NCI-H146 treated with DMSO at 0.1 percent for 48 hours (cell line): ENCODE results near the gene AATF.
A peak's percentile ranks its signal among the peaks of the same experiment; 100 is the strongest.

ENCODE experiments used
- DNase-seq: peaks from one replicate; lab custom pipeline; 2025; ENCODE audit not compliant: unreplicated experiment; lab: John Stamatoyannopoulos, UW

Gene AATF, protein sequence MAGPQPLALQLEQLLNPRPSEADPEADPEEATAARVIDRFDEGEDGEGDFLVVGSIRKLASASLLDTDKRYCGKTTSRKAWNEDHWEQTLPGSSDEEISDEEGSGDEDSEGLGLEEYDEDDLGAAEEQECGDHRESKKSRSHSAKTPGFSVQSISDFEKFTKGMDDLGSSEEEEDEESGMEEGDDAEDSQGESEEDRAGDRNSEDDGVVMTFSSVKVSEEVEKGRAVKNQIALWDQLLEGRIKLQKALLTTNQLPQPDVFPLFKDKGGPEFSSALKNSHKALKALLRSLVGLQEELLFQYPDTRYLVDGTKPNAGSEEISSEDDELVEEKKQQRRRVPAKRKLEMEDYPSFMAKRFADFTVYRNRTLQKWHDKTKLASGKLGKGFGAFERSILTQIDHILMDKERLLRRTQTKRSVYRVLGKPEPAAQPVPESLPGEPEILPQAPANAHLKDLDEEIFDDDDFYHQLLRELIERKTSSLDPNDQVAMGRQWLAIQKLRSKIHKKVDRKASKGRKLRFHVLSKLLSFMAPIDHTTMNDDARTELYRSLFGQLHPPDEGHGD

DNA sequence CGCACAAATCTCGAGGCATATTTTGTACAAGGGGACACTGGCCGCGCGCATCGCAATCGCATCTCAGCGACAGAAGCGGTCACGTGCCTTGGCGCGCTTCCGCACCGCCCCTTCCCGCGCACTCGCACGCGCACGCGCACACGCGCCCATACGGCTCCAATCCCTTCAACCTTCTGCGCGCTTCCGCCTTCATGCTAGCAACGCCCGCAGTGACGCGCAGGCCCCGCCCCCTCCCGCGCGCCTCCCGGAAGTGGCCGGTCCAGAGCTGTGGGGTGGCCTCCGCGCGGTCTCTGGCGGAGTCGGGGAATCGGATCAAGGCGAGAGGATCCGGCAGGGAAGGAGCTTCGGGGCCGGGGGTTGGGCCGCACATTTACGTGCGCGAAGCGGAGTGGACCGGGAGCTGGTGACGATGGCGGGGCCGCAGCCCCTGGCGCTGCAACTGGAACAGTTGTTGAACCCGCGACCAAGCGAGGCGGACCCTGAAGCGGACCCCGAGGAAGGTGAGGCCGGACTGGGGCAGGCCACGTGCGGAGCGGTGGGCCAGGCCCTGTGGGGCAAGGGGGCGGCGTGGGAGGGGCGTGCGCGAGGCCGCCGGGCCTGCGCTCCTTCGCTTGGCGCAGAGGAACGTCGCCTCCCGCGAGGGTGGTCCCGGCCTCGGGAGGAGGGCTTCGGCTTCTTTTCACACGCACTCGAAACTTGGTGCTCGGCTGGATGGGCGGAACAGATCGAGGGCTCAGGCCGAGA, at the start of gene AATF:
AATF (plus strand) TSS at position 238 of the 744 bp plus-strand sequence; CDS start at position 410, 172 bp downstream.
- peak; percentile 91 for DNase-seq

DNA sequence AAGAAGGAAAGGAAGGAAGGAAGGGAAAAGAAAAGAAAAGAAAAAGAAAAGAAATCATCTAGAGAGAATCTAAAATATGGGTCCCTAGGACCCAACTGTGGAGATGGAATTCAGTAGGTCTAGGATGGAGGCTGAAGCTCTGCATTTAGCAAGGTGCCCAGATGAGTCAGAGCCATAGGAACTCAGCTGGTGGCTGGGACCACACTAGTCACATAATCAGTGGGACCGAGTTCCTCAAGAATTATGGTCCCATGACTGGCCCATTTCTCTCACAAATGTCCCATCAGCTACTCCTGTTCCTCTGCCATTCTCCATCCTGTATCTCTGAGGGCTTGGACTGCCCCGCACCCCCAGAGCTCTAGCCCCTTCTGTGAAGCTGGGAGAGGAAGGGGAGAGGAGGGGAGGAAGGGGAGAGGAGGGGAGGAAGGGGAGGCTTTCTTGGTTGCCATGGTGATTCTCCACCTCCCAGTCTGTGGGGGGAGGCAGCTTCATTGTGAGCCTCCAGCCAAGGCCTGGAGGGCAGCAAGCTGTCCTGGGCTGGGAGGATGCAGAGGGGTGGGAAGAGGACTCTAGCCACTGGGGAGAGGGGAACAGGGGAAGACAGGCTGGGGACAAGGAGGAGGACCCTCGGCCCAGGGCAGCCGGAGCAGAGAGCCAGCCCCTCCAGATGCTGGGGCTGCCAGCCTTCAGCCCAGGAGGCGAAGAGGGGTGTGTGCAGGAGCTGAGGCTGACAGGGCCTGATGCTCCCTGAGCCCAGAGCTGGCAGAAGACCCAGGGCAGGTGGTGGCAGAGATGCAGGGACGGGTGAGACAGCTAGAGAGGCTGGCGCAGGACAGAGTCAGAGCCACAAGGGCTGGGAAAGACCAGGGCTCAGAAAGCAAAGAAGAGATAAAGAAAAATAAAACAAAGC, 49.2 kb upstream of the AATF start:
- DNase-seq = no peak

DNA sequence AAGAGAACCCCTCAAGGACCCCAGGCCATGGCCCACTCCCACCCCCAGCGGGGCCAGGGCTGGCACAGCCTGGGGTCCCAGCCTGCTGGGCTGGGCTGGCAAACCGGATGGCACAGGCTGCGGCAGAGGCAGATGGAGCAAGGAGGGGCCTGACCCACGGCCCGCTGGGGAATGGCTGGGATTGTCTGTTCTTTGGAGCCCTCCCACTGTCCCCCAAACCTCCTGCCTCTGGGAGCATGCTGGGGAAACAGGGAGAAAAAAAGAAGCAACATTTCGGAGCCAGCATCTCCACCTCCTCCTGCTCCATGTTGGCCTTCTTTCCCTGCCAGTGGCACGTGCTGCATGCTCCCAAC, 48.6 kb upstream of the AATF start:
- DNase-seq = no peak

DNA sequence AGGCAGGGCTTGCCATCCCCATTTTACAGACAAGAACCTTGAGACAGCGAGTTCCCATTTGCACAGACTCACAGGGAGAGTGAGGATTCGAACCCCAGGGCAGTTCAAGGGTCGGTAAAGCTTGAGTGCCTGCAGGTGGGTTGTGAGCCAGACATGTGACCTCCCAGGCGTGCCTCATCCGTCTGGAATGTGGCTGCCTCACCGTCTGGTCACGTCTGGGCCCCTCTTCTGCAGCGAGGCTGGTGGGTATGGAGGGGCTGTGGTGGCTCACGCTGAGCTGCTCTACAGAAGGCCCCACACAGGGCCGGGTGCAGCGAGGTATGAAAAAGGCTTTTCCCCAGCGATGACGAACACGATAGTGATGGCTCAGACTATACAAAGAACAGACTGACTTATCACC, 47.2 kb upstream of the AATF start:
- no peak for DNase-seq

DNA sequence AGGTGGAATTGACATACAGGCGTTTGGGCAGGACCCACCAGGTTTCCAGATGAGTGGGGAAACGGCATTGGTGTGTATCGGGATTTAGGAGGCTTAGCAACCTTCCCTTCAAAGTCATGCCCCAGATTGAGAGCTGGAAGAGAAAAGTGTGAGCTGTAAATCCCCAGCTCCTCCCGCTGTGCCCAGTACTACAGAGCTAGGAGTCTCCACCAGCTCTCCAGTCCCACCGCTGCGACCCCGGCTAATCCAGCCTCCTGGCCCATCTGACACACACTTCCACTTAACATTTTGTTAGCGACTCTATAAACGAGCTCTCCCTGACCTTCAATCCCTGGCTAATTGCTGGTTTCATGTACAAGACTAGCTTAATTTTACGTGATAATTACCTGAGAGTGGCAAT, 41.3 kb upstream of the AATF start:
- DNase-seq = no peak

DNA sequence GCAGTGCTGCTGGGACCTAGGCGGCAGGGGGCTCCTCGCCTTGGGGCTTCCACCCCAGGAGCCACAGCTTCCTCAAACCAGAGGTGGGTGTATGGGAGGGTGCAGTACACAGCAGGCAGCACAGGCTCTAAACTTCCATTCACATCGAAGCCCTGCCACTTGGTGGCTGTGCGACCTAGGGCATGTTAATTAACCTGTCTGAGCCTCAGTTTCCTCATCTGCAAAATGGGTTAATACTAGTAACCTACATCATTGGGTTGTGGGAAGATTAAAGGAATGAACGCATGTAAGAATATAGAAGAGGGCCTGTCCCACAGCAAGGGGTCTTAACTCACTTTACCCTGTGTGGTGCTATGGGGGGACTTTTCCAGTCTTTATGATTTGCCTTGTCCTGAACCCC, 38.2 kb upstream of the AATF start:
- no peak for DNase-seq

DNA sequence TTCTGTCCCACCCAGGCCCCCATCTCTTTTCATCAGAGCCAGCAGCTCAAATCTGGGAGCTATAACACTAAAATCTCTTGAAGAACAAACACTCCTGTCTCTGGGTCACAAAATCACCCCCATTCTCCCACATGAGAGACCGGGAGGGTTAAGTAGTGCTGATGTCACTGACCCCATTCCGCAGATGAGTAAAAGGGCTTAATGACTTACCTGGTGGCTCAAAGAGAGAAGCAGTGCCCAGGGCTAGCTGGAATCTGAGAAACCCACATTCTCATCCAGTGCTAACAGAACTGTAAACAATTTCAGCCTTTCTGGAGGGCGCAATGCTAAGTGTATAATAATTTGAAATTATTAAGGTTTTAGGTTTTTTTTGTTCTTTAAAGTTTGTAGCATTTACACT, 37.8 kb upstream of the AATF start:
- DNase-seq = no peak

DNA sequence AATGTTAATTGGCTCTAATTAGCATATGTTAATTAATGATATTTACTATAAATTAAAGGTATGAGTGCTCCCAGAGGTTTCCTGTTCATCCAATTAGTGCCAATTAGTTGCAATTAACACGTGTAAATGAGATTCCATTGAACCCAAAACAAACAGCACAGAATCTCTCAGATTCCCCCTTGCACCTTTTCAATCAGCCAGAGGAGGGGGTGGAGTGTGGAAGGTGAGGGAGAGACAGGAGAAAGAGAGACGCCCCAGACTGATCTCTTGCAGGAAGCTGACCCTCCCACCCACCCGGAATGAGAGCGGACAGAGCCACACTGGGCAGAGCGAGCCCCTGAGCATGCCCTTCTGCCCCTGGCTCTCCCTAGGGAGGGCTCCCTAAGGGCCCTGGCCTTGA, 35.6 kb upstream of the AATF start:
- DNase-seq = no peak

DNA sequence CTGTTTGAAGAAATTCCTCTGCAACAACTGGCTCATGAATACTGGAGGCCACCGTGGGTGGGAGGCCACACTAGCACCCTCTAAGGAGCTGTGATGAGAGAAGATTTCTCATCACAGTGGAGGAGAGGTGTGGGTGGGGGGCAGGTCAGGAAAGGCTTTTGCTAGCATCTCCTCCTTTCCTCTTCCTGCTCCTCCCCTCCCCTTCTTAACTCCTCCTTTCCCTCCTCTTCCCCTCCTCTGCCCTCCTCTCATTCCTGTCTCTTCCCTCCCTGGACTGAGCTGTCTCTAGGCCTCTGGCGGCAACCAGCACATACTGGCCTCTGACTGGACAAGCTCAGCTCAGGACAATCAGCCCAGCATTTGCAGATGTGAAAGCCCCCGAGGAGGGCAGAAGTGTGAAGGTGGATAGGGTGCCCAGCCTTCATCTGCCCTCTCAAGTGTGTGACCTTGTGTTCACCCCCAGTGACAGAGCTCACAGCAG, 30.5 kb upstream of the AATF start:
- no peak for DNase-seq

DNA sequence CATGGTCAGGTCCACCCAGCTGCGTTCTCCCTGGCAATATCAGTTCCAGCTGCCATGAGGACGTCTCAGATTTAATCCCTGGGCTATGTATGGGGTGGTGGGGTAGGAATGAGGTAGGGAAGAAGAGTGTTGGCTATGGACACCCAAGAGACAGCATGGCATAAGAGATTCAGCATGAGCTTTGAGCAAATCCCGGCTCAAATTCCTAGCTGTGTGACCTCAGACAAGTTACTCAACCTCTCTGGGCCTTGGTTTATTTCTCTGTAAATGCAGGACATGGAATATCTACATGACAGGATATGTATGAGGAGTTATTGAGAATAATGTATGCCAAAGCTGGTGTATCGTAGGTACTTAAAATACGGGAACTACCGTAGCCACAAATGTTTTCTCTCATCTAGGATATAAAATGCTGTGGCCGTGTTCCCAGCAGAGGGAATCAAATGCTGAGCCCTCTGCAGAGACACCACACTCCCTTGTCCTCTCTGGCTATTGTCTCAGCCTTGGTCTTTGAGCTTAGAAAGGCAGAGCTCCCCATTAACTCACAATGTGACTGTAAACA, 29.3 kb upstream of the AATF start:
- DNase-seq = no peak

DNA sequence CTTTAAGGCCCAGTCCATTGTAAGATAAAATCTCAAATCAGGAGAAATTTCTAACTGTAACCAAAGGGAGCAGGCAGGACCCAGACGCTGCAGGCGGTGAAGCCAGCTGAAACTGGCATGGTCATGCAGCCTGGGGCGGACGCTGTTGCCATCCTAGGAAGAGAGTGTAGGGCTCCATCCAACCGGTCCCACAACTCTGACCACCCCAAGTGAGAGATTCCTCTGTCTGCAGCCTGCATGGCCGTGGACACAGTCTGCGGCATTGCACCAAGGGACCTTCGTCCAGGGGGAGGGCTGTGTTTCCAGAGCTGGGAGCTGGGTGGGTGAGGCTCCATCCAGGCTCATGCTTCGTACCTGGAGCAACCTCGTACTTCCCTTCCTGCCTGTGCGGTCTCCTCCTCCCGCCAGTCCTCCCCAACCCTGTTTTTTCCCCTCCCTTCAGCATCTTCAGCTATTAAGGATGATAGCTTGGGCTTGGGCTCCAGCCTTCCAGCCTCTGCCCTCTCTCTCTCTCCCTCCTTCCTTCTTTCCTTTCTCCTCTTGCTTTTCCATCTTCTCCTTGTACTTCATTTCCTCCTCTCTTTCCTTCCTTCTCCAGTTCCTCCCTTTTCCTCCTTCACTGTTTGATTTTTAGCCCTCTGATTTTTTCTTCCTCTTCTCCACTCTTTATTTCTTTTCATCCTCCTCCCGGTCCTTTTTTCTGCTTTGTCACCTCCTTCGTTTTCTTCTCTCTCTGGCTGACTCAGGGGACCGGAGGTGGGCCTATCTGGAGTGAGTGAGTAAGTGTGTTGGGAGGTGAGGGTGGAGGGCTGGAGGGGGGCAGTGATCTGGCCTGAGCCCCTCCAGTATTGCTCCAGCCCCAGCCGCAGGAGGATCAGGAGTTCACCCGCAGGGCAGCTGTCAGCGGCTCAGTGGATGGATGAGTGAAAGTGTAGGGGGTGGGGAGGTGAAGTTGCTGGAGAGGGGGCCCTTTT, 28.4 kb upstream of the AATF start:
- DNase-seq = no peak

DNA sequence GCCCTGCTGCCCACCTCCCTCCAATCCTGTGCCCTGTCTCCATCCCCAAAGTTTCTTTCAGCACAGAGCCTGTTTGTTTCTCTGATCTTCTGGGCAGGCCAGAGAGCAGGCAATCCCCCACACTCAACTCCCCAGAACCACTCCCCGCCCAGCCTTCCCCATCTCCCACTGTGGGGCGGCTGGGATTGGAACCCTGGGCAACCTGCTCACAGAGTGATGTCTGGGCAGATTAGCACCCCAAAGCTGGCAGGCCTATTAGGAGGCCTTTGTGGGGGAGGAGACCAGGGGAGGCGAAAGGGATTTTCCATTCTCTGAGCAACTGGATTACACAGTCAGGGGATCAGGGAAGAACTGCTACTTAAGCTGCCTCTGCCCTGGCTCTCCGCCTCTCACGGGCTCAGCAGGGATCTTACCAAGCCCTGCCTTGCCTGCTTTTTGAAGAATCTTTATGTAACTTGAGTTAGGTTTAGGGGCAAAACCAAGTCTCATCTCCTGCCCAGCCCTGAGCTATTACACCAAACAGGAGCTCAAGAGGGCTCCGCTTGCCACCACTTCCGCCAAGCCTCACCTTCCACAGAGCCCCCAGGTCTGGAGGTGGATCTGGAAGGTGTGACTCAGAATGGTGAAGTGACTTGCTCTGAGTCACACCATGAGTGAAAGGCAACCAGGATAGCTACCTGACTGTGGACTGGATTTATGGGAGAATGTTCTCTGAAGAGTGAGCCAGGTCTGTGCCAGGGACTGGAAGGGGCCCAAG, 27.5 kb upstream of the AATF start:
- no peak for DNase-seq

DNA sequence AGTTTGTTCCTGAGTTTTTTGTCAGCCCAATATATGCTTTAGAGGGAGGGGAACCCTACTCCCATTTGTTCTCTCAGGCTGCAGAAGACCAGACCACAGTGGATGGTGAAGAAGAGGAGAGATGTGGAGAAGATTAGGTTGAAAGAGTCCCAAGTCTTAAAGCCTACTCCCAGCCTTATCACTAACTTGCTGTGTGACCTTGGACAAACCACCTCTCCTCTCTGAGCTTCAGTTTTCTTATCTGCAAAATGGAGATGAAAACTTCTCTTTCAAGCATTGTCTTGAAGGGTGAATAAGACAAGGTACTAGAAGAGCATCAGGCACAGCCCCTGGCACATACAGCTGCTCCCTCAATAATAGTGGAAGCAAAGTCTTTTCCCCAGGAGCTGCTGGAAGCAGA, 26.6 kb upstream of the AATF start:
- DNase-seq = no peak

DNA sequence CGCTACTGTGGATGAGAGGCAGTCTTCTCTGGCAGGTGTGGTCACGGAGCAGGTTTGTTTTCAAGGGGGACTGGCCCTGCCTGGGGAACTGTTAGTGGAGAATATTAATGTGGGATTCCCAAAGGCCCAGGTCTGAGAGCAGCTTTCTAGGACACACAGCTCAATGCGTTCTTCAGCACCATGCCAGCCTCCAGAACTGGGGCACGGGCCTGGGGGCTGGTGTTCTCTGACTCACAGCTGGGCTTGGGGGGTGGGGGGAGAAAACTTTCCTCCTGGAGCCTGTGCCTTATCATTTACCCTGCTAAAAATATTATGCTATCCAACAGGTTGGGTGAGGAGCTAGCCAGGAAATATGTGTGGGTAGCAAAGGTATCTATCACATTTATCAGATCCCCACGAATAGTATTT, 24.9 kb upstream of the AATF start:
- DNase-seq = no peak

DNA sequence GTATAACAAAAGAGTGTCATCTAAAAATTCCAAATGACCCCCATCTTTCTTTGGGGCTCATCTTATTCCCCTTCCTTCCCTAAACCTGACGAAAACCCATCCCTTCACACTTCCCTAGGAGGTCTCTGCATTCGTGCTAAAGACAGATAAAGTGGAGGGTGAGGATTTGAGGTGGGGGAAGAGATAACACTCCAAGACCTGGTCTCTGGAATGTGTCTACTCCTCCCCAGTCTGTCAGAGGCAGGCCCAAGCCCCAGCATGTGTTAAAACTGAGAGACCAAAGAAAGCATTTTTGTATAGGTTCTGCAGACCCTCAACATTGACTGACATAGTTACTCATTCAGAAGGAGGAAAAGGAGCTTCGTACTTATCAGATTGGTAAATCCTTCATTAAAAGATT, 22.5 kb upstream of the AATF start:
- no peak for DNase-seq

DNA sequence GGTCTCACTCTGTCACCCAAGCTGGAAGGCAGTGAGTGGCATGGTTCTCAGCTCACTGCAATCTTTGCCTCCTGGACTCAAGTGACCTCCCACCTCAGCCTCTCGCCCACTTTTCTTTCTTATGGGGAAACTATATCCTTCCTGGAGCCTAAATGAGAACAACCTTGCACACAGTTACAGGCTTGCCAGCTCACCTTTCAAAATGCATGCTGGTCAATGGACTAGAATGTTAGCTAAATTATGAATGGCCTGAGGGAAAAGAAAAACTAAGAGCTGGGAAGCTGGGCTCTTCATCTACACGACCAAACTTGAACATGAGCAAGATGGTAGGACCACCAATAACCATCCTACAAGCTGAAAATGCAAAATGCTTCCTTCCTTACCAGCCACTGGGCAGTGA, 22.1 kb upstream of the AATF start:
- DNase-seq = no peak

DNA sequence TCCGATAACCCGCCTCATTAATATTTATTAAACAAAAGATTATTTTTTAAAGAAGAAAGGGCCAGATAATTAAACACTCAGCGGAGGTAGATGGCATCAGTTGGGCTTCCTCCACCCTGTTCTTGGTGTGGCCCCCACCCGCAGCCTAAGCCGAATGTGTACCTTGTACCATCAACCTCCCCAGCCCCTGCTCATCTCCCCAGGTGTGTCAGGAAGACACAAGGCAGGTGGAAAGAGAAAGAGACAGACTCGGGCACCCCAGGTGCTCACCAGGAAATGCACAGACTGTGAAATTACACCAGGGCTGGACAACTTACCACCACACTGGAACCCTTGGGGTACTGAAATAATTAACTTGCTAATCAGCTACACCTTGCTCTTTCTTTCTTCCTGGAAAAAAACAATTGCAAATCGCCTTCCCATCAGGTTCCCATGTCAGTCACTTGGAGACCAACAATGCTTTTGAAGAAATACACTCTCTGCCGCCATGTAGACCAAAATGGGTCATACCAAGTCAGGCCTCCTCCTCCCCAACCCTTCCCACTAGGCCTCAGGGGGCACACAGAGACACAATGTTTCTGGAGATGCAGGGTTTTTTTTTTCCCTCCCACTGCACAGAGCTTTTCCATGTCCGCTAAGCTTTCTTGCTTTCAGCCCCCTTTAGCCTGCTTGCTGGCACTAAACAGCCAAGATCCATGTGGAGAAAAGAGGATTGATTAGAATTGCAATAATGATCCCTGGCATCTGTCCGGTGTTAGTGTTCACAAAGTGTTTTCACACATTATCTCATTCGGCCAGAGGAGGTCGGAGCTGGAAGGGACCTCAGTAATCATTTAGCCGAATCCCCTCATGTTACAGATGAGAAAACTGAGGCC, 20.0 kb upstream of the AATF start:
- DNase-seq = peak; percentile 43
